Left cardiac atrium (tissue), 4 donors: Measurements from ENCODE around the gene ATP1B3. TPM values are rescaled to one million over a fixed set of nuclear protein-coding genes. Genes with fewer than 3 reads are reported as not detected.
"Not testable (repeated sequence)": the region's sequence is repeated elsewhere in the genome, so short reads cannot be mapped to it uniquely, and the experiment has no call there.

Experiments
- ATAC-seq, 2 donors: fragments of 200-7000 bp; cut with Tn5 transposase; one replicate each; pipeline ENCODE4 v1.9.1; 2020; ENCODE audit warnings: mild to moderate bottlenecking in 2 of 2, moderate library complexity in 2 of 2
- DNase-seq: peaks from one replicate; pipeline ENCODE4 v3.0.0-alpha.2; 2020
- intact Hi-C, 2 donors: fragments of 100-400 bp; cut with DNase I; formaldehyde crosslinking; loops; one replicate each; pipeline versions ENCODE4 v1.14.1 to v1.15.1; 2022 to 2023
- total RNA-seq, 2 donors: library from RNA; stranded (reverse); fragmentation: NEBNext Ultra II Directional; extraction: Animal tissue kit (Norgen Biotek cat#: 25700); gene quantifications; one replicate each; pipeline ENCODE4 v1.2.1, GENCODE V29; 2021
- donor health status: DM: no; HTN: yes; CAD: no.
- donor health status: DM: no; HTN: yes; CAD: no; lungs with severe emphysema.
- donor health status: DM: yes; HTN: yes; CAD: no.
- donor health status: Dilated cardiomyopathy.

ATP1B3 gene
- total RNA-seq, 2 donors from 2014 or later = 68.0 to 117 TPM

- DNase-seq (no peak), ATAC-seq (peak in 1 of 2 donors; percentile 59)
- intact Hi-C loops = no loop called here
Measured at GRCh38 chr3:141894524-141895176, 18.2 kb downstream of the ATP1B3 start.

- ATAC-seq (no peak), DNase-seq (no peak)
- intact Hi-C loops = no loop called here
Measured at GRCh38 chr3:141895731-141896130, 19.3 kb downstream of the ATP1B3 start.

GRCh38 chr3:141898908-141899307 lies 22.5 kb downstream of the ATP1B3 start:
- DNase-seq = no peak
- no peak for ATAC-seq
- intact Hi-C loops = no loop called here

- ATAC-seq (no peak), DNase-seq (no peak)
- intact Hi-C loops = no loop called here
Measured at GRCh38 chr3:141900343-141900742, 23.9 kb downstream of the ATP1B3 start.

GRCh38 chr3:141901914-141902313 lies 25.5 kb downstream of the ATP1B3 start:
- intact Hi-C loops = no loop called here

GRCh38 chr3:141904203-141904602 lies 27.8 kb downstream of the ATP1B3 start:
- DNase-seq (no peak), ATAC-seq (no peak)
- intact Hi-C loops = no loop called here

More at GRCh38 chr3:141901914-141902313, 25.5 kb downstream of the ATP1B3 start:
- ATAC-seq (no peak), DNase-seq (no peak)

- DNase-seq = no peak
- no peak for ATAC-seq
- intact Hi-C loops = no loop called here
Measured at GRCh38 chr3:141905129-141905528, 28.7 kb downstream of the ATP1B3 start.

- no peak for DNase-seq
- intact Hi-C loops = no loop called here
- no peak for ATAC-seq
Measured at GRCh38 chr3:141909408-141909807, 33.0 kb downstream of the ATP1B3 start.

- not testable (repeated sequence) for DNase-seq, ATAC-seq
- intact Hi-C loops = loop anchor here in 1 of 2 donors (10.0 kb wide), 1 partner anchor 335 kb away; no protein-coding TSS in a partner anchor
Measured at GRCh38 chr3:141909986-141910385, 33.5 kb downstream of the ATP1B3 start.

GRCh38 chr3:141913150-141913811 lies 36.8 kb downstream of the ATP1B3 start:
- ATAC-seq = peak; percentile 50 to 69
- no peak for DNase-seq
- intact Hi-C loops = loop anchor here in 1 of 2 donors (1.0 to 10.0 kb wide), 2 partner anchors 175 to 338 kb away; partner anchors contain the start of gene RNF7

GRCh38 chr3:141914311-141914710 lies 37.9 kb downstream of the ATP1B3 start:
- no peak for DNase-seq
- ATAC-seq = no peak
- intact Hi-C loops = loop anchor here in 1 of 2 donors (10.0 kb wide), 1 partner anchor 340 kb away; no protein-coding TSS in a partner anchor

GRCh38 chr3:141915016-141915415 lies 38.6 kb downstream of the ATP1B3 start:
- DNase-seq (no peak), ATAC-seq (no peak)
- intact Hi-C loops = loop anchor here in 1 of 2 donors (10.0 kb wide), 1 partner anchor 340 kb away; no protein-coding TSS in a partner anchor

GRCh38 chr3:141915766-141916165 lies 39.3 kb downstream of the ATP1B3 start:
- no peak for DNase-seq
- ATAC-seq = no peak
- intact Hi-C loops = loop anchor here in 1 of 2 donors (10.0 kb wide), 1 partner anchor 341 kb away; no protein-coding TSS in a partner anchor

GRCh38 chr3:141920701-141921100 lies 44.3 kb downstream of the ATP1B3 start:
- ATAC-seq (no peak), DNase-seq (no peak)
- intact Hi-C loops = no loop called here

- ATAC-seq (no peak), DNase-seq (no peak)
- intact Hi-C loops = no loop called here
Measured at GRCh38 chr3:141921316-141921715, 44.9 kb downstream of the ATP1B3 start.

GRCh38 chr3:141925677-141926076 lies 49.2 kb downstream of the ATP1B3 start:
- DNase-seq, intact Hi-C loops, ATAC-seq: not testable (repeated sequence)

- intact Hi-C loops = no loop called here
- no peak for DNase-seq
- peak; percentile 38 to 51 for ATAC-seq
Measured at GRCh38 chr3:141926929-141927328, 50.5 kb downstream of the ATP1B3 start.

GRCh38 chr3:141928631-141929270 lies 52.3 kb downstream of the ATP1B3 start:
- ATAC-seq (no peak), DNase-seq (no peak)
- intact Hi-C loops = no loop called here

GRCh38 chr3:141929341-141929995 lies 53.0 kb downstream of the ATP1B3 start:
- no peak for ATAC-seq

More at GRCh38 chr3:141929341-141929995, 53.0 kb downstream of the ATP1B3 start:
- intact Hi-C loops = no loop called here
- no peak for DNase-seq
